Muscle of arm (tissue), 12 donors: ENCODE measurements around the gene KCP. TPM values are rescaled to one million over a fixed set of nuclear protein-coding genes. Genes with fewer than 3 reads are reported as not detected.

Experiments
- DNase-seq: peaks from one replicate; pipeline ENCODE4 v3.0.0-alpha.2; 2013
- polyA plus RNA-seq, 12 donors: library from polyadenylated mRNA; unstranded; fragments of 120-200 nt; gene quantifications; one replicate each; pipeline ENCODE4 v1.2.1, GENCODE V29; 2013; ENCODE audit not compliant: insufficient read length in 12 of 12

KCP gene
- polyA plus RNA-seq, 12 donors: 0.49 to 7.4 (median 1.4) TPM; not detected in 1

DNA sequence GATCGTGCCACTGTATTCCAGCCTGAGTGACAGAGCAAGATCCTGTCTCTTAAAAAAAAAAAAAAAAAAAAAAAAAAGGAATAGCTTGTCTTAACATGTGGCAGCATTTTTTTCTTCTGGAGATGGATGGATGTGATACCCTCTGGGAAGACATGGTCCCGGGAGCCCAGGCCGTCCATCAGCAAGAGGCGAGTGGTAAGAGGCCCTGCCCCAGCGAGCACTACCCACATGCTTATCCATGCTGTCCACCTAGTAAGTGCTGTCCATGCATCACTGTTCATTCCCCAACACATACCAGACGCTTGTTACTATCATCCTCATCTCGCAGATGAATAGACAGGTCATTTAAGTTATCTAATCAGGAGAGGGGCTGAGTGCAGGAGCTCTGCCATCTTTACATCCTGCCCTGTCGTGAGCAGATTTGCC lies 35.0 kb downstream of the KCP start:
- DNase-seq: no peak

- no peak for DNase-seq
These were observed 36.1 kb downstream of the KCP start for GRCh38 chr7:128874140-128875031.

GRCh38 chr7:128873234-128873633 lies 37.3 kb downstream of the KCP start:
- DNase-seq: no peak

DNA sequence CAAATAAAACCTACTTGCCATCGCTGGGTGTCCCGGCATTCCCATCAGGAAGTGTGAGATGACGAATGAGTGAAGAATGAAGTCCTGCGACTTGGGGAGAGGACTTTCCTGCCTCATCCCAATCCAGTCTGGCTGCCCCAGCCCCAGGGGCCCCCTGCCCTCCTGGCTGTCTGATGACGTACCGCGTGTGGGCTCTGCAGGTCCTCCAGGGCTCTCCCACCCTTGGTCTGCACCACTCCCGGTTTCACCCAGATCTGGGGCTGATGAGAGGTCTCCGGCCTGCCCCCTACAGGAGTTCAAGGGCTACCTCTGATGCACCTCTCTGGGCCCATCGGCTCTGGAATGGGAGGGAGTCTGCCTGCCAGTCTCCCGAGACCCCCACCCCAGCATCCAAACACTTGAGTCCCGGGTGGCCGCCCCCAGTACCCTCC lies 38.1 kb downstream of the KCP start:
- no peak for DNase-seq

DNA sequence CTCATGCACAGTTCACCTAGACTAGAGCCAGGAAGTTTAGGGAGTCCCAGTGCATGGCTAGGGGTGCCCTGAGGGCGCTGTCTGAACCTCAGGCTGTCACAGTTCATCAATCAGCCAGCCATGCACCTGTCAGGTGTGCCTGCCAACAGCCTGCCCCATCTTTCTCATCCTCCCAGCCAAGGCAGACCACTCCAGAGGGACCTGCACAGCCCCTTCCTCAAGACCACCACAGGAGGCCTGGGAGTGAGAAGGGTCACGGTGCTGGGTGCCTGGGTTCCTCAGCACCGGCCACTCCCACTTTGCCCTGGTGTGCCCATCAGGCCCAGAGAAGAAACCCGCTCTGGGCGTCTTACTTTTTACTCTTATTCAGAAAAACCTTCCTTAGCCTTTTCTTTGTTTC lies 39.5 kb downstream of the KCP start:
- DNase-seq: no peak

DNA sequence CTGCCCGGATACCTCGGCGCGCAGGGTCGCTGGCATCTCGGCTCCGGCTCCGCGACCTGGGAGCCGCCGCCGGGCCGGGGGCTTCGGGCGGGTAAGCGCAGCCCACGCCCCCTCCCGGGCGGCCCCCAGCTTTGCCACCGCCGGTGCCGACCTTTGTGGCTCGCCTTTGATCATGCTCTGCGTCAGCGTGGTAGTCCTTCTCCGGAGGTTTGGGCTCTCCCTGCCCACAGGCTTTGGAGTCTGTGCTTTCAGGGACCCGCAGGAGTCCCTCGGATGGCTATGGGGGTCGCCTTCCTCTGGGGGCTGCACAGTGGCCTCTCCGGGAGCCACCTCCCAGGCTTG lies 40.6 kb downstream of the KCP start:
- DNase-seq: no peak

- no peak for DNase-seq
These were observed 41.2 kb downstream of the KCP start for GRCh38 chr7:128869138-128869943.

DNA sequence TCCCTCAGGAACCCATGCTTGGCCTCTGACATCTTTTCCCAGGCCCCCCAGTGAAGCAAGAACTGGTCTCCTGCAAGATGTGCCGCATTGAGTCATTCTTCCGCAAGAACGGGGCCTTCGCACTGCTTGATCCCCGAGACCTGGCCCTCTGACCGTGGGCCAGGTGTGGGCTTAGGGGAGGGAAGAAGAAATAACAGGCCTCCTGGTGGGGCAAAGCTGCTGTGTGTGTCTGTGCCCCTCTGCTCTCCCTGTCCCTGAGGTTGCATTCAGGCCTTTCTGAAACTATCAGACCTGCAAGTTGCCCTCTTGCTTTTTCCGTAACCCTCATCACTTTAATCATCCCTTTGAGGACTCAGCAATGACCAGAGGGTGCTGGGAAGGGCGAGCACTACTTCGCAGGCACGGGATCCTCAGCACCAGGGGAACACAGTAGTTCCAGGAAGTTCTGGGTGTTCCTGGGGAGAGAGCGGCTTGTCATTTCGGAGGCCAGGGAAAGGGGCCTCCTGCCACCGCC lies 41.8 kb downstream of the KCP start:
- no peak for DNase-seq

GRCh38 chr7:128867842-128868623 lies 42.5 kb downstream of the KCP start:
- no peak for DNase-seq

- DNase-seq: no peak
These were observed 43.3 kb downstream of the KCP start for GRCh38 chr7:128867241-128867640.

GRCh38 chr7:128865996-128866877 lies 44.3 kb downstream of the KCP start:
- no peak for DNase-seq

DNA sequence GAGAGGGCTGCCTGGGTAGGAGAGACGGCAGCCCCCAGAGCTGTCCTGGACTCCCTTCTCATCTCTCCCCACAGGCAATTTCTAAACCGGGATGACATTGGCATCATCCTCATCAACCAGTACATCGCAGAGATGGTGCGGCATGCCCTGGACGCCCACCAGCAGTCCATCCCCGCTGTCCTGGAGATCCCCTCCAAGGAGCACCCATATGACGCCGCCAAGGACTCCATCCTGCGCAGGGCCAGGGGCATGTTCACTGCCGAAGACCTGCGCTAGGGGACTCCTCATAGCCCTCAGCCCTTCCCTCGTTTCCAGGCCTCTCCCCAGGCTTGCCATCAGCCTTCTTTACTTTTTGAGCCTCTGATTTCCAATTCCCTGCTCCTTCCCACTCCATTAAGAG lies 45.2 kb downstream of the KCP start:
- no peak for DNase-seq

DNA sequence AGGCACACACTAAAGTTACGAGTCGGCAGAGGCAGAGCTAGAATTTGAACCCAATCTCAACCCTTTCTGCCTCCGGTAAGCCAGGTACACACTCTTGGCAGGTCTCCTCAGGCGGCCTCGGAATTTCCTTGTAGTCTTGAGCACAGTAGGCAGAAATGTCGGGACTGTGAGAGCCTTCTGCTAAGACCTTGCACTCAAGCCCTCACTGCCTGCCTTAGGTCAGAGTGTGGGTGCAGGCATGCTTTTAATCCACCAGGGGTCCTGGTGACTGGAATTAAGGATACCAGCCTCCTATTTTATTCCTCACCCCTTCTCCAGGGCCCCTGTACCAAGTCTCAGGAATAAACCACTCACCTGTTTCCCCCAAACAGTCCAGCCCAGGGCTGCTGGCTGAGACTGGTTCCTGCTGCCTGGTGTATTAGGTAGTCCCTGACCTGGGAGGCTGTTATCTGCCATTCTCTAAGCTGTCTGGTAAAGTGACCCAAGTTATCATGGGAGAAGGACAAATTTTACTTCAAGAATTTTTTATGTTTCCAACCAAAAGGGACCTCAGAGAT lies 47.0 kb downstream of the KCP start:
- DNase-seq: no peak

DNA sequence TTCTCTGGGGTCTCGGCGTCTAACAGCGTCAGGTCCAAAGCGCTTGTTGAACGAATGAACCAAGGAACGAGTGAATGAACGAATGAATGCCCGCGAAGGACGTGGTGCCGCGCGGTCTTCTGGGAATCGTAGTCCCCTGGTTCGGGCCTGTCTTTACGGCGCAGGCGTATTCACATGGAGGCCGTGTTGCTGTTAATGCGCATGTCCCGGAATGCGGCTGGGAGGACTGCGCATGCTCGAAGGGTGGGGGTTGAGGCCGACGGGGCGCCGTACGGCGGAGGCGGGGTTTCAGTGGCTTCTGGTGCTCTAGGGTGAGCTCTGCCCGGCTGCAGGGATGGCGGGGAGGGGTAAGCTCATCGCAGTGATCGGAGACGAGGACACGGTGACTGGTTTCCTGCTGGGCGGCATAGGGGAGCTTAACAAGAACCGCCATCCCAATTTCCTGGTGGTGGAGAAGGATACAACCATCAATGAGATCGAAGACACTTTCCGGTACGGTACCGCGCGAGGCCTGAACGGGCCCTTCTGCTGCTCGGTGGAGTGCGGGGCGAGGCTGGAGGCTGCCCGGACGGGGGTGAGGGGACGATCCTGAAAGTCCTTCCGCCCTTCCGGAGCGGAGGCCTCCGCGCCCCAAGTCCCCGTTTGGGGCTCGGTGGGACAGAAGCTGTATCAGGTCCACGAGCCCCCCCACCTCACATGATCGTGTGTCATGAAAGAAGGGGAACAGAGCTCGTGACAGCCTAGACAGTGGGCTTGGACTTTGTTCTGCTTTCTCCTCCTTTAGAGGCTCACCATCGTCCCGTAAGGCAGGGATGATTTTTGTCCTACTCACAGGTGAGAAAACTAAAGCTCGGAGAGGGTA lies 47.7 kb downstream of the KCP start, which contains the start of gene ATP6V1F:
TSS of gene ATP6V1F (plus strand) at position 286 of the 862 bp plus-strand sequence. CDS start at position 335, 49 bp downstream.
- DNase-seq: peak; percentile 100

DNA sequence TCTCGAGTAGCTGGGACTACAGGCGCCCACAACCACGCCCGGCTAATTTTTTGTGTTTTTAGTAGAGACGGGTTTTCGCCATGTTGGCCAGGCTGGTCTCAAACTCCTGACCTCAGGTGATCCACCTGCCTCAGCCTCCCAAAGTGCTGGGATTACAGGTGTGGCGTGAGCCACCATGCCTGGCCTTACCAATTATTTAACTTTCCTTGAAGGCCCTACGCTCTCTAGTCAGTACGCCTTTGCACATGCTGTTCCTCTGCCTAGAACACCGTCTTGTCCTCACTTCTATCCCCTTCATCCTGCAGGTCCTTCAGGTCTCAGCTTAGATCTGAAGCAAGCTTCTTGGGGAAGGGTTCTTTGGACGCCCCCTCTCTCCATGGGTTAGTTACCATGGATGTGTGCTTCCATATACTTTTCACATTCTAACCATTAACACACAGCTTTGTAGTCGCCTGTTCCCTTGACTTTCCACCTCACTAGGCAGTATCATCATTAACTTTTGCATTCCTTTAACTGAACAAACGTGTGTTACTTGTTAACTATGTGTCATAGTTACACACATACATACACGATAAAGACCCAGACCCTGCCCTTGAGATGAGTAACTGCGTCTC lies 48.4 kb downstream of the KCP start:
- no peak for DNase-seq

DNA sequence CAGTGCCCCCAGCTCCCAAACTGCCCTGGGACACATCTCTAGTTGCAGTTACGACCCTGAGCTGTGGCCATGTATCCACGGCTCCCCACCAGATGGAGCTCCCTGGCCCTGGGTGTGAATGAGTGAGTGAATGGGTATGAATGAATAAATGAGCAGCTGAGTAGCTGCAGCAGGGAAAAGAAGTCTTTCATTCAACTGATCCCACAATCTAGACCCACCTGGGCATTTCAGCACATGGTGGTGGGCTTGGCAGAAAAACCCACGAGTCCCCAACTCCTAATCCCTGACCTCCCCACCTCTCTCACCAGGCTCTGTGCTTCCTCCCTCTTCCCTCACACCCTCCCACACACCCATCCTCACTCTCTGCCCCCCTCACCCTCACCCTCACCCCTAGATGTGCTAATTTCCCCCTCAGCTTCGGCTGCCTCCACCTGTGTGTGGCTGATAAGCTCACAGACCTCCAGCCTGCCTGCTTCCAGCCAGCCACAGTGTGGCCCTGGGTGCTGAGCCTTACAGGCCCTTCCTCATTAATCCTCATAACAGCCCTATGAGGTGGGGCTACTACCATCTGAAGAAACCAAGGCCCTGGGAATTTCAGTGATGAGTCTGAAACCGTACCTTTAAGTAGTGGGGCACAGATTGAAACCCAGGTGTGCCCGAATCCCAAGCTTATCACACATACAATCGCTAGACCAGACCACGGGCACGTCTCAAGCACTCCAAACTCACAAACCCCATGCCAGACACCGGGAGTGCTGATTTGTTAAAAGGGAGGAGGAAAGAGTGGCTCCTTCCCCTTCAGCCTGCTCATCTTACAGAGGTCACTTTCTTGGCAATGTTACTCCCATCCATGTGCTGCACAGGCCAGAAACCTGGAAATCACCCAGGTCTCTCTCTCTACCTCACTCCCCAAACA lies 50.1 kb downstream of the KCP start:
- peak; percentile 45 for DNase-seq

DNA sequence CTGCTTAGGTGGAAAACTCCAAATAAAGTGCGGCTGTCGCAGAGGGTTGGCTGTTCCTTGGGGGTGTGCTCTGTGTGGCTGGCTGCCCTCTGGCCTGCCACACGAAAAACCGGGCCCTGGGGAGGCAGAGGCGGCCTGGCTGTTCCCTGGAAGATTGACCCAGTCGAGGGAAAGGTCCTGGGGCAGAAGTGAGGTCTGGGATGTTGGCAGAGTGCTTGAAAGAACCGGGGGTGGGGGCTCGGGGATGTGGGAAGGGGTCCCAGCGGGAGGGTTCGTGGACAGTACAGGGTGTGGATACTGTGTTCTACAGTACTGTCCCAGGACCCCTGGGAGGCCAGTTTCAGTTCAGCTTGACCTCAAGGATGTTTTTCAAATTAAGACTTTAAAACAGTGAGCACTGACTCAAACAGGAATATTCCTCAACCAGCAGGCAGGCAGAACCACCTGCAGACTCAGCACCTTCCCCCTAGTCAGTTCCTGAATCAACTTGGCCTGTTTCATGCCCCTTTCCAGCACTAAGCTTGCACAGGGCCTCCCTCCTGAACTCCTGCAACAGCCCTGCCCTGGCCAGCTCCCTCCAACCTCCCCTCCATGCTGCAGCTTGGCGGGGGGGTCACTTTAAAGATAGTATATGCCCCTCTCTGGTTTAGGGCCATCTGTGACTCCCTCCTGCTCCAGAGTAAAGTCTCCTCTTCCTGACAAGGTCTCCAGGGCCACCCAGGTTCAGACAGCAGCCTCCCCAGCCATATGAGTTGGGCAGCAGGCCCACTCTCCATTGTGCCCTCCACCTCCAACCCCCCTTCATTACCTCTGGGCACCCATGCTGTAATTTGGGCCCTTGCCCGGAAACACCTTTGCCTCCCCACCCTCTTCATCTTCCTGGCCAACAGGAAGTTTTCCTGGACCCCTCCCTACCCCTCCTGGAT lies 51.0 kb downstream of the KCP start:
- no peak for DNase-seq
